ENCODE results near the gene PTPRK. TPM values are rescaled to one million over a fixed set of nuclear protein-coding genes. Genes with fewer than 3 reads are reported as not detected.
"Not testable (repeated sequence)": the region's sequence is repeated elsewhere in the genome, so short reads cannot be mapped to it uniquely, and the experiment has no call there.

The PTPRK gene
- total RNA-seq, 1 donor from 2014 or later, result 18.4 TPM

- peaks cover 34% of the 10 kb centered on the region for H3K36me3 ChIP-seq
- no peaks in the 10 kb centered on the region for H3K4me1 ChIP-seq
- no peaks in the 10 kb centered on the region for H3K27me3 ChIP-seq (ENCODE audit: low read depth)
- DNase-seq, result no peak
- intact Hi-C loops (cut with micrococcal nuclease), result no loop called here
- no peak for TF ChIP-seq CTCF (IDR thresholded peaks at IDR 0.05; ENCODE audit: borderline replicate concordance)
- no peak overlapping the region for H3K27ac ChIP-seq (replicated peaks)
- H3K9me3 ChIP-seq (replicated peaks), result no peaks in the 10 kb centered on the region
- no peak overlapping the region for H3K4me3 ChIP-seq
Observed at GRCh38 chr6:127992144-127992543, 528.3 kb downstream of the PTPRK start.

- H3K36me3 ChIP-seq, result peaks cover 34% of the 10 kb centered on the region
- H3K27ac ChIP-seq (replicated peaks), result no peak overlapping the region
- H3K4me1 ChIP-seq, result no peaks in the 10 kb centered on the region
- intact Hi-C loops (cut with micrococcal nuclease), result no loop called here
- H3K27me3 ChIP-seq (ENCODE audit: low read depth), result no peaks in the 10 kb centered on the region
- no peaks in the 10 kb centered on the region for H3K9me3 ChIP-seq (replicated peaks)
- no peak overlapping the region for H3K4me3 ChIP-seq
- DNase-seq, result no peak
- no peak for TF ChIP-seq CTCF (IDR thresholded peaks at IDR 0.05; ENCODE audit: borderline replicate concordance)
Observed at GRCh38 chr6:127990074-127990473, 530.3 kb downstream of the PTPRK start.

GRCh38 chr6:127980996-127981395 is 539.4 kb downstream of the PTPRK start:
- H3K27me3 ChIP-seq (ENCODE audit: low read depth), result no peaks in the 10 kb centered on the region

GRCh38 chr6:127978185-127978584 is 542.2 kb downstream of the PTPRK start:
- H3K9me3 ChIP-seq (replicated peaks); H3K4me3 ChIP-seq; intact Hi-C loops (cut with micrococcal nuclease); H3K27me3 ChIP-seq (ENCODE audit: low read depth); H3K27ac ChIP-seq (replicated peaks); H3K4me1 ChIP-seq; DNase-seq: not testable (repeated sequence)
- peaks cover 97% of the 10 kb centered on the region for H3K36me3 ChIP-seq

More at GRCh38 chr6:127980996-127981395, 539.4 kb downstream of the PTPRK start:
- H3K36me3 ChIP-seq, result peaks cover 95% of the 10 kb centered on the region
- no peak for TF ChIP-seq CTCF (IDR thresholded peaks at IDR 0.05; ENCODE audit: borderline replicate concordance)
- no peaks in the 10 kb centered on the region for H3K4me1 ChIP-seq
- no peak overlapping the region for H3K27ac ChIP-seq (replicated peaks)
- DNase-seq, result no peak
- H3K9me3 ChIP-seq (replicated peaks), result no peaks in the 10 kb centered on the region
- intact Hi-C loops (cut with micrococcal nuclease), result no loop called here
- H3K4me3 ChIP-seq, result no peak overlapping the region

GRCh38 chr6:127976796-127977195 is 543.6 kb downstream of the PTPRK start:
- no peaks in the 10 kb centered on the region for H3K27me3 ChIP-seq (ENCODE audit: low read depth)
- no peak overlapping the region for H3K27ac ChIP-seq (replicated peaks)
- H3K36me3 ChIP-seq, result peaks cover 97% of the 10 kb centered on the region
- H3K9me3 ChIP-seq (replicated peaks), result no peaks in the 10 kb centered on the region
- intact Hi-C loops (cut with micrococcal nuclease), result no loop called here
- DNase-seq, result no peak
- no peaks in the 10 kb centered on the region for H3K4me1 ChIP-seq
- TF ChIP-seq CTCF (IDR thresholded peaks at IDR 0.05; ENCODE audit: borderline replicate concordance), result no peak
- no peak overlapping the region for H3K4me3 ChIP-seq

GRCh38 chr6:127976111-127976510 is 544.3 kb downstream of the PTPRK start:
- Histone ChIP-seq H3K9me3 (replicated peaks) (no peaks in the 10 kb centered on the region), H3K36me3 (peaks cover 93% of the 10 kb centered on the region), H3K4me1 (no peaks in the 10 kb centered on the region), H3K4me3 (no peak overlapping the region), H3K27ac (replicated peaks) (no peak overlapping the region), H3K27me3 (ENCODE audit: low read depth) (no peaks in the 10 kb centered on the region)
- DNase-seq, result no peak
- intact Hi-C loops (cut with micrococcal nuclease), result no loop called here
- TF ChIP-seq CTCF (IDR thresholded peaks at IDR 0.05; ENCODE audit: borderline replicate concordance), result no peak

Data from left ventricle myocardium inferior (tissue), 1 donor.